PC-3 (cell line): ENCODE data around the gene RNF222. TPM values are rescaled to one million over a fixed set of nuclear protein-coding genes. Genes with fewer than 3 reads are reported as not detected.

Experiments used
- ATAC-seq: fragments of 200-7000 bp; cut with Tn5 transposase; 2 replicates; pipeline ENCODE4 v1.9.1; 2020; ENCODE audit warnings: mild to moderate bottlenecking, moderate library complexity
- BruUV-seq: library from RNA; stranded (reverse); fragments of 400-500 nt; replicated peaks from 2 replicates; lab custom pipeline; 2021; lab: Mats Ljungman, UMichigan
- CTCF ChIA-PET: fragments of 300-600 bp; sonication (Branson Sonifier 250); formaldehyde crosslinking; loops from one replicate; lab custom pipeline; 2022; ENCODE audit warnings: antibody characterized with exemption; lab: Charles Lee
- POLR2A ChIA-PET: fragments of 300-600 bp; sonication (Branson Sonifier 250); formaldehyde crosslinking; loops from one replicate; lab custom pipeline; 2022; ENCODE audit warnings: antibody characterized with exemption; ENCODE audit not compliant: unreplicated experiment; lab: Charles Lee
- DNase-seq: peaks from one replicate; pipeline ENCODE4 v3.0.0-alpha.2; 2015
- H2AFZ ChIP-seq: fragments of 300-600 bp; sonication (generic); 2 replicates; pipeline ENCODE4 v1.6.0; 2016; ENCODE audit warnings: antibody characterized with exemption, low read length
- H3F3A ChIP-seq: fragments of 300-600 bp; sonication (generic); one replicate; pipeline ENCODE4 v1.6.0; 2017; ENCODE audit warnings: antibody characterized with exemption, low read length, control low read depth, mild to moderate bottlenecking; ENCODE audit not compliant: unreplicated experiment
- H3K27ac ChIP-seq: fragments of 300-600 bp; sonication (generic); 2 replicates; pipeline ENCODE4 v1.5.1; 2016; ENCODE audit warnings: mild to moderate bottlenecking, low read length
- H3K27me3 ChIP-seq: fragments of 300-600 bp; sonication (generic); 2 replicates; pipeline ENCODE4 v1.6.1; 2016; ENCODE audit warnings: low read length, mixed read lengths
- H3K36me3 ChIP-seq: fragments of 300-600 bp; sonication (generic); 2 replicates; pipeline ENCODE4 v1.6.1; 2016; ENCODE audit warnings: low read depth, mixed run types, low read length, mixed read lengths
- H3K4me1 ChIP-seq: fragments of 300-600 bp; sonication (generic); 2 replicates; pipeline ENCODE4 v1.5.1; 2016; ENCODE audit warnings: low read length; ENCODE audit not compliant: insufficient read depth
- H3K4me2 ChIP-seq: fragments of 300-600 bp; sonication (generic); 2 replicates; pipeline ENCODE4 v1.6.0; 2016; ENCODE audit warnings: low read length
- H3K4me3 ChIP-seq: fragments of 300-600 bp; sonication (generic); 2 replicates; pipeline ENCODE4 v1.5.1; 2016; ENCODE audit warnings: mild to moderate bottlenecking, low read length, mixed read lengths
- H3K79me2 ChIP-seq: fragments of 300-600 bp; sonication (generic); 2 replicates; pipeline ENCODE4 v1.6.1; 2017; ENCODE audit warnings: low read length, mixed read lengths
- H3K9ac ChIP-seq: fragments of 300-600 bp; sonication (generic); 2 replicates; pipeline ENCODE4 v1.6.0; 2016; ENCODE audit warnings: mild to moderate bottlenecking, low read length
- H3K9me2 ChIP-seq: fragments of 300-600 bp; sonication (generic); replicated peaks from 2 replicates; pipeline ENCODE4 v1.6.1; 2016; ENCODE audit warnings: mixed run types, low read length, mixed read lengths
- H3K9me3 ChIP-seq: fragments of 300-600 bp; sonication (generic); 2 replicates; pipeline ENCODE4 v1.6.1; 2016; ENCODE audit warnings: low read length, mixed read lengths
- H4K20me1 ChIP-seq: fragments of 300-600 bp; sonication (generic); 2 replicates; pipeline ENCODE4 v1.6.1; 2016; ENCODE audit warnings: low read length, mixed read lengths
- CTCF ChIP-seq: fragments of 300-600 bp; sonication (generic); conservative IDR thresholded peaks from 2 replicates; pipeline ENCODE4 v1.5.1; 2017; ENCODE audit warnings: antibody characterized with exemption, low read depth, mild to moderate bottlenecking, low read length
- EZH2 ChIP-seq: fragments of 300-600 bp; sonication (generic); IDR thresholded peaks from one replicate; pipeline ENCODE4 v1.6.1; 2017; ENCODE audit warnings: antibody characterized with exemption, mild to moderate bottlenecking, low read length; ENCODE audit not compliant: unreplicated experiment
- EZH2phosphoT487 ChIP-seq: fragments of 300-600 bp; sonication (generic); IDR thresholded peaks from 2 replicates; pipeline ENCODE4 v1.6.1; 2018; ENCODE audit warnings: mild to moderate bottlenecking, antibody characterized with exemption, low read length, borderline replicate concordance
- intact Hi-C: fragments of 100-400 bp; cut with micrococcal nuclease; formaldehyde crosslinking; loops from 2 replicates; pipeline ENCODE4 v1.9.0; 2023
- total RNA-seq: library from RNA; depleted of rRNA; stranded (reverse); fragments of >200 nt; gene quantifications from 2 replicates; pipeline ENCODE4 v1.2.3, GENCODE V29; 2014

The RNF222 gene
- total RNA-seq, 1 experiment from 2014 or later: 0.07 TPM

DNA sequence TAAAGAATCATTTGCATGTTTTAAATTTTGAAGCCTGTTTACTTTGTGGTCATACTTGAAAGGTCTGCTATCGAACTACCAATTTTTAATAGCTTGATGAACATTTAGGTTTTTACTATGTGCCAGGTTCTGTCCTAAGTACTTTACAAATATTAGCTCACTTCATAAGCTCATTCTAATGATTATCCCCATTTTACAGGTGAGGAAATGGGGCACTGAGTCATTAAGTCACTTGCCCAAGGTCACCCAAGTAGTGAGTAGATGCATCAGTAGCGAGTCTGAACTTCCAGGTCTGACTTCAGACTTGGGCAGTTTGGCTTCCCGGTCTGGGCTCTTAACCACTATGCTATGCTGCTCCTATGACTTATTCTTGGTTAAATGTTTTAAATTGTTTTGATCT lies 42.1 kb upstream of the RNF222 start:
- no peak for DNase-seq

GRCh38 chr17:8438441-8438840 lies 40.8 kb upstream of the RNF222 start:
- Histone ChIP-seq H3F3A (no peaks in the 10 kb centered on the region), H3K4me3 (no peak overlapping the region), H3K27ac (no peak overlapping the region), H3K9me2 (no peaks in the 10 kb centered on the region), H3K9me3 (no peaks in the 10 kb centered on the region), H3K4me1 (no peaks in the 10 kb centered on the region; the same call in 1 of the 2 replicates), H4K20me1 (peaks cover 25% of the 10 kb centered on the region), H3K9ac (no peak overlapping the region), H3K4me2 (no peak overlapping the region), H2AFZ (no peak overlapping the region), H3K27me3 (no peaks in the 10 kb centered on the region), H3K79me2 (peaks cover 73% of the 10 kb centered on the region), H3K36me3 (peaks cover 5% of the 10 kb centered on the region)
- no peak for ATAC-seq
- intact Hi-C loops: no loop called here
- no peak for DNase-seq
- CTCF ChIA-PET: no interaction called here
- BruUV-seq: no TSS peak
- POLR2A ChIA-PET: no interaction called here
- TF ChIP-seq CTCF (no peak), EZH2 (no peak)

More for the DNA sequence above, 42.1 kb upstream of the RNF222 start:
- Histone ChIP-seq H3K79me2 (peaks cover 80% of the 10 kb centered on the region), H3K27ac (no peak overlapping the region), H4K20me1 (peaks cover 25% of the 10 kb centered on the region), H3K4me1 (no peaks in the 10 kb centered on the region; the same call in 1 of the 2 replicates), H2AFZ (no peak overlapping the region), H3K9me2 (no peaks in the 10 kb centered on the region), H3K9ac (no peak overlapping the region), H3K4me3 (no peak overlapping the region), H3K4me2 (no peak overlapping the region), H3K27me3 (no peaks in the 10 kb centered on the region), H3K36me3 (peaks cover 9% of the 10 kb centered on the region), H3K9me3 (no peaks in the 10 kb centered on the region), H3F3A (no peaks in the 10 kb centered on the region)
- ATAC-seq: no peak
- intact Hi-C loops: no loop called here
- TF ChIP-seq EZH2: no peak
- no peak for TF ChIP-seq EZH2phosphoT487
- no peak for TF ChIP-seq CTCF
- POLR2A ChIA-PET: no interaction called here
- CTCF ChIA-PET: no interaction called here
- no TSS peak for BruUV-seq

DNA sequence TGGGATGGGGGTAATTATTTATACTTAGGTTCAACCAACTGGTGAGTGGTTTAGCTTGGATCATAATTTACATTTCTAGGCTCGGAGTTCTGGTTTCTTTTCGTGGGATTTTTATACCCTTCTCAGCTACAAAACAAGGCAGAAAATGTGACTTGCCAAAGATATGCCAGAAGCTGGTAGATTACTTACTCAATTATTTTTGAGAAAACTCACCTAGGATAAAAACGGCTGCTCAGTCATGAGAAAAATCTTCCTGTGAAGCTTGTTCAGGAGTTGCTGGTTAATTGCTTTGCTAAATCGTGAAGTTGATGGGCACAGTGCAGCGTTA lies 39.2 kb upstream of the RNF222 start:
- H3K9me3 ChIP-seq: no peaks in the 10 kb centered on the region
- H3K9me2 ChIP-seq: no peaks in the 10 kb centered on the region
- TF ChIP-seq EZH2phosphoT487 (no peak), CTCF (no peak), EZH2 (no peak)
- peak overlapping the region; percentile 91 for H3K4me3 ChIP-seq
- ChIA-PET CTCF (interaction anchor here (1.2 kb wide), 1 partner anchor 53 kb away, joined by 4 read pairs; no protein-coding TSS in a partner anchor), POLR2A (interaction anchor here (0.6 kb wide), 1 partner anchor 54 kb away, joined by 3 read pairs; no protein-coding TSS in a partner anchor)
- H3K27me3 ChIP-seq: no peaks in the 10 kb centered on the region
- peaks cover 23% of the 10 kb centered on the region for H4K20me1 ChIP-seq
- peak overlapping the region; percentile 89 for H3K4me2 ChIP-seq
- H2AFZ ChIP-seq: no peak overlapping the region
- TSS peak; percentile 63 for BruUV-seq
- peak overlapping the region; percentile 97 for H3K9ac ChIP-seq
- ATAC-seq (no peak), DNase-seq (peak; percentile 2)
- H3K4me1 ChIP-seq: no peaks in the 10 kb centered on the region; the same call in 1 of the 2 replicates
- H3K79me2 ChIP-seq: peaks cover 60% of the 10 kb centered on the region
- intact Hi-C loops: loop anchor here (1.0 kb wide), 1 partner anchor 54 kb away; the partner anchor contains the start of gene RPL26
- peaks cover 5% of the 10 kb centered on the region for H3K36me3 ChIP-seq
- H3K27ac ChIP-seq: no peak overlapping the region
- no peaks in the 10 kb centered on the region for H3F3A ChIP-seq
